ENCODE data around the gene OTX1.

DNA sequence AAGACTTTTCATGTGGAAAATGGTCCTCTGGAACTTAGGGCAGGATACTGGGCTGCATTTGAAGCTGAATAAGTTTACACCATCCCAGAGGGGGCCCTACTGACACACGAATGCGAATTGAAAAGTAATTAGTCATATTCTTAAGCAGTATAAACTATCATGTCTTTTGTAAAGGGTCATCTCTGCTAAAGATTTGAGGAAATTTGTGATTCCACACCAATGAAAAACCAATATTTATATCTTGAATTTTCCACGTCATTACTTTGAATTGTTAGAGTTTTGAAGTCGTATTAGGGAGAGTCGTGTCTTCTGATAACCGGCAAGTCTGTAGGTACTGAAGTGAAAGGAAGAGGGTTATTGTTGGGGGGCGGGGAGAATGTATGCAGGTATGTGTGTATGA, 4.1 kb upstream of the OTX1 start:
- TF ChIP-seq, protein P1, sequence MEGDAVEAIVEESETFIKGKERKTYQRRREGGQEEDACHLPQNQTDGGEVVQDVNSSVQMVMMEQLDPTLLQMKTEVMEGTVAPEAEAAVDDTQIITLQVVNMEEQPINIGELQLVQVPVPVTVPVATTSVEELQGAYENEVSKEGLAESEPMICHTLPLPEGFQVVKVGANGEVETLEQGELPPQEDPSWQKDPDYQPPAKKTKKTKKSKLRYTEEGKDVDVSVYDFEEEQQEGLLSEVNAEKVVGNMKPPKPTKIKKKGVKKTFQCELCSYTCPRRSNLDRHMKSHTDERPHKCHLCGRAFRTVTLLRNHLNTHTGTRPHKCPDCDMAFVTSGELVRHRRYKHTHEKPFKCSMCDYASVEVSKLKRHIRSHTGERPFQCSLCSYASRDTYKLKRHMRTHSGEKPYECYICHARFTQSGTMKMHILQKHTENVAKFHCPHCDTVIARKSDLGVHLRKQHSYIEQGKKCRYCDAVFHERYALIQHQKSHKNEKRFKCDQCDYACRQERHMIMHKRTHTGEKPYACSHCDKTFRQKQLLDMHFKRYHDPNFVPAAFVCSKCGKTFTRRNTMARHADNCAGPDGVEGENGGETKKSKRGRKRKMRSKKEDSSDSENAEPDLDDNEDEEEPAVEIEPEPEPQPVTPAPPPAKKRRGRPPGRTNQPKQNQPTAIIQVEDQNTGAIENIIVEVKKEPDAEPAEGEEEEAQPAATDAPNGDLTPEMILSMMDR (IDR thresholded peaks at IDR 0.05; ENCODE audit: extremely low read depth in 1 of 2, insufficient read depth in 1 of 2, low read depth in 1 of 2, low read length in 2 of 2) = no peak
- no peak for TF ChIP-seq FOS (IDR thresholded peaks at IDR 0.05; ENCODE audit: borderline replicate concordance, insufficient read depth, low read length)

Data from endothelial cell of umbilical vein (primary cell).